Pancreas (tissue), 10 donors: ENCODE data around the gene IL12RB2. TPM values are rescaled to one million over a fixed set of nuclear protein-coding genes. Genes with fewer than 3 reads are reported as not detected.

ENCODE experiments used
- ATAC-seq, 4 donors: fragments of 200-7000 bp; cut with Tn5 transposase; one replicate each; pipeline versions ENCODE4 v1.8.0 to v1.9.1; 2020; ENCODE audit warnings: mild to moderate bottlenecking in 4 of 4, moderate library complexity in 4 of 4
- DNase-seq, 6 donors: peaks; one replicate each; pipeline ENCODE4 v3.0.0-alpha.2; 2020
- FAIRE-seq: peaks from 2 replicates; lab custom pipeline; 2012; peaks lifted over from hg19 to GRCh38; lab: Jason Lieb, UNC
- H3K27ac ChIP-seq, 4 donors: fragments of 200-600 bp; sonication (generic); 1 replicate in 3 of 4; 2 replicates in 1 of 4; pipeline versions ENCODE4 v1.5.0 to v1.8.0; 2020
- H3K27me3 ChIP-seq, 4 donors: fragments of 200-600 bp; one replicate each; pipeline ENCODE4 v1.8.0; 2021
- H3K36me3 ChIP-seq, 3 donors: fragments of 200-600 bp; sonication (generic) in 1 of 3; one replicate each; pipeline versions ENCODE4 v1.5.0 to v1.8.0; 2020 to 2021
- H3K4me1 ChIP-seq, 3 donors: fragments of 200-600 bp; one replicate each; pipeline ENCODE4 v1.8.0; 2021
- H3K4me3 ChIP-seq, 4 donors: fragments of 200-600 bp; sonication (generic) in 2 of 4; one replicate each; pipeline versions ENCODE4 v1.5.0 to v1.8.0; 2020 to 2021
- H3K9me3 ChIP-seq, 4 donors: fragments of 200-600 bp; one replicate each; pipeline ENCODE4 v1.8.0; 2021
- WGBS, 2 donors: extraction: QIAGEN DNeasy Blood & Tissue Kit; methylation state at CpG; one replicate each; pipeline ENCODE4 v1.1.7; 2013; 5-methylcytosine and 5-hydroxymethylcytosine counted together
- intact Hi-C, 3 donors: fragments of 100-400 bp; cut with DNase I; formaldehyde crosslinking; loops; one replicate each; pipeline versions ENCODE4 v1.11.1 to v1.14.2; 2022
- polyA plus RNA-seq, 2 donors: library from polyadenylated mRNA; stranded (reverse); fragments of 200-250 nt; gene quantifications; one replicate each; pipeline ENCODE4 v1.2.3, GENCODE V29; 2013
- total RNA-seq, 6 donors: library from RNA; stranded (reverse); fragmentation: NEBNext Ultra II Directional in 4 of 6; extraction: Animal tissue kit (Norgen Biotek cat#: 25700) in 4 of 6; gene quantifications; one replicate each; pipeline versions ENCODE4 v1.2.1 to v1.2.4, GENCODE V29; 2021 to 2023
- TF ChIP-seq, protein P1 (sequence below), 4 donors: fragments of 200-600 bp; sonication (generic) in 3 of 4; IDR thresholded peaks; one replicate each; pipeline versions ENCODE4 v1.5.0 to v1.8.0; 2021; ENCODE audit warnings: antibody characterized with exemption in 4 of 4
- donor health status: healthy with polysubstance abuse.
- donor health status: DM: no; HTN: no; CAD: no; lungs with moderate emphysema.
- donor health status: DM: no; HTN: no; CAD: no.
- donor health status: control.
- donor health status: control.
- donor health status: Bipolar disorder and iron deficiency.
- donor health status: DM: yes; HTN: yes; CAD: no.
- donor health status: DM: no; HTN: no; CAD: no.
- donor health status: DM: no; HTN: no; CAD: no.
- donor health status: DM: yes; HTN: yes; CAD: no.

The IL12RB2 gene
- total and polyA plus RNA-seq, 8 donors = 0.65 to 5.0 (median 2.7) TPM

DNA sequence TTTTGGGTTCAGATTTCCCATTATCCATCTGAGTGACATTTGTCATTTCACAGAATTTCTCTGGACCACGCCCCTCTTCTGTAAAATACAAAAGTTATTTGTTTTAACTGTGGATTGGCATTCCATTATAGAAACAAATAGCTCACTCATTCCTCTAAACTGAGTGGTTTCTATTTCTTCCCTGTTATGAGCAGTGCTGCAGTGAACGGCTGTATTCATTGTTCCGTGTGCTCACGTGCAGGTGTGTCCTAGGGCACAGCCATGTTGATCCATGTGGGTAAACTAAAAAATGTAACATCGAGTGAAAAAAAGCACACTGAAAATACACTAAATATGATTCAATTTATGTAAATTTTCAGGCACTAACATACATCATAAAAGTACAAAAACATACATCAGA lies 27.0 kb upstream of the IL12RB2 start:
- Histone ChIP-seq H3K27ac (no peak overlapping the region), H3K36me3 (no peaks in the 10 kb centered on the region), H3K4me1 (peaks cover 0 to 9% (median 8%) of the 10 kb centered on the region in 3 donors), H3K4me3 (peak overlapping the region in 1 of 4 donors; percentile 3), H3K27me3 (no peaks in the 10 kb centered on the region), H3K9me3 (no peaks in the 10 kb centered on the region)
- ATAC-seq = peak; percentile 54 to 76 (median 67)
- TF ChIP-seq, protein P1, sequence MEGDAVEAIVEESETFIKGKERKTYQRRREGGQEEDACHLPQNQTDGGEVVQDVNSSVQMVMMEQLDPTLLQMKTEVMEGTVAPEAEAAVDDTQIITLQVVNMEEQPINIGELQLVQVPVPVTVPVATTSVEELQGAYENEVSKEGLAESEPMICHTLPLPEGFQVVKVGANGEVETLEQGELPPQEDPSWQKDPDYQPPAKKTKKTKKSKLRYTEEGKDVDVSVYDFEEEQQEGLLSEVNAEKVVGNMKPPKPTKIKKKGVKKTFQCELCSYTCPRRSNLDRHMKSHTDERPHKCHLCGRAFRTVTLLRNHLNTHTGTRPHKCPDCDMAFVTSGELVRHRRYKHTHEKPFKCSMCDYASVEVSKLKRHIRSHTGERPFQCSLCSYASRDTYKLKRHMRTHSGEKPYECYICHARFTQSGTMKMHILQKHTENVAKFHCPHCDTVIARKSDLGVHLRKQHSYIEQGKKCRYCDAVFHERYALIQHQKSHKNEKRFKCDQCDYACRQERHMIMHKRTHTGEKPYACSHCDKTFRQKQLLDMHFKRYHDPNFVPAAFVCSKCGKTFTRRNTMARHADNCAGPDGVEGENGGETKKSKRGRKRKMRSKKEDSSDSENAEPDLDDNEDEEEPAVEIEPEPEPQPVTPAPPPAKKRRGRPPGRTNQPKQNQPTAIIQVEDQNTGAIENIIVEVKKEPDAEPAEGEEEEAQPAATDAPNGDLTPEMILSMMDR (IDR thresholded peaks at IDR 0.05) = no peak
- no peak for FAIRE-seq
- no peak for DNase-seq
- intact Hi-C loops = no loop called here
- 21 to 25% methylated on average over 5 of the region's 5 CpGs for WGBS, 2 donors

DNA sequence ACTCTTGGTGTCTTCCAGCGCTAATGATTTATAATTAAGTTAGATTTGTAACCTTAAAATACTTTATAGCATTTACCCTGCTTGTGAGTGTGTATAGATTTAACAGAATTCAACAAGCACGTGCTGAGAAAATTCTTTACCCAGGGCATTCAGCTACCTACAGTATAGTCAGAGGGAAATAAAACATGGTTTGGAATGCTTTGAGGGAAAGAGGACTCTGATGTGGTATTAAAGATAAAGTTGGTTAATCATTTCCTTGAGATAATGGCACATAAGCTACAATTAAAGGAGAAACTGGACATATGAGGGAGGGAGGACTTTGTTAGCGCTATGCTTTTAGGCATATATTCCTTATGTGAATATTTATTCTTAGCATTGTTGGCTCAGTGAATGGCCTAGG lies 26.4 kb upstream of the IL12RB2 start:
- H3K4me3 ChIP-seq = peak overlapping the region in 1 of 4 donors; percentile 3
- TF ChIP-seq, protein P1 (IDR thresholded peaks at IDR 0.05) = no peak
- no peaks in the 10 kb centered on the region for H3K36me3 ChIP-seq
- H3K27ac ChIP-seq = no peak overlapping the region
- intact Hi-C loops = no loop called here
- no peaks in the 10 kb centered on the region for H3K9me3 ChIP-seq
- 20 to 23% methylated on average over 3 of the region's 3 CpGs for WGBS, 2 donors
- H3K4me1 ChIP-seq = peaks cover 0 to 9% (median 8%) of the 10 kb centered on the region in 3 donors
- no peak for FAIRE-seq
- no peaks in the 10 kb centered on the region for H3K27me3 ChIP-seq
- no peak for DNase-seq
- peak; percentile 77 to 96 (median 86) for ATAC-seq

DNA sequence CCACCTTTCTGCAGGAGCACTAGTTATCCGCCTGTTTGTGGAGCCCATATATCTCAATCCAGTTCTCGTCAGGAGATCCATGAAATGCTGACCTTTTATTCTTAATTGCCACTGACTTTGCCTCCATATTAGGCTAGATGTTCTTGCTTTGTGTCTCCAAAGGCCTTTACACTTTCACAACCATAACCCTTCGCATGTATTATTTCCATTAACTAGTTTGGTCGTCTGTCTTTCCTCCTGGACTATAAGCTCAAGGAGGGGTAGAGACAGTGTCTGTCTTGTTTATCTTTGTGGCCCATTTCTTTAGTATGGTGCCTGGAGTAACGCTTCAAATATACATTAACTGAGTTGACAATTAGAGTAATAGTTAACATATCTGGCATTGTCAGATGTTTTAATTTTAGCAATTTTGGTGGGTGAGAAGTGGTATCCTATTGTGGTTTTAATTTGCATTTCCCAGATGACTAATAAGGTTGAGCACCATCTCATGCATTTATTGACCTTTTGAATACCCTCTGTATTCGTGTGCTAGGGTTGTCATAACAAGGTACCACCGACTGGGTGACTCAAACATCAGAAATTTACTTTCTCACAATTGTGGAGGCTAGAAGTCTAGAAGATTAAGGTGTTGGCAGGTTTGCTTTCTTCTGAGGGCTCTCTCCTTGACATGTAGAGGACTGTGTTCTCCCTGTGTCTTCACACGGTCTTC lies 21.7 kb upstream of the IL12RB2 start:
- Histone ChIP-seq H3K4me1 (peaks cover 0 to 4% (median 2%) of the 10 kb centered on the region in 3 donors), H3K9me3 (no peaks in the 10 kb centered on the region), H3K27me3 (no peaks in the 10 kb centered on the region), H3K36me3 (no peaks in the 10 kb centered on the region), H3K4me3 (no peak overlapping the region), H3K27ac (no peak overlapping the region)
- 80 to 88% methylated on average over 8 of the region's 8 CpGs for WGBS, 2 donors
- ATAC-seq (no peak), DNase-seq (no peak), FAIRE-seq (no peak)
- TF ChIP-seq, protein P1 (IDR thresholded peaks at IDR 0.05) = no peak
- intact Hi-C loops = no loop called here

DNA sequence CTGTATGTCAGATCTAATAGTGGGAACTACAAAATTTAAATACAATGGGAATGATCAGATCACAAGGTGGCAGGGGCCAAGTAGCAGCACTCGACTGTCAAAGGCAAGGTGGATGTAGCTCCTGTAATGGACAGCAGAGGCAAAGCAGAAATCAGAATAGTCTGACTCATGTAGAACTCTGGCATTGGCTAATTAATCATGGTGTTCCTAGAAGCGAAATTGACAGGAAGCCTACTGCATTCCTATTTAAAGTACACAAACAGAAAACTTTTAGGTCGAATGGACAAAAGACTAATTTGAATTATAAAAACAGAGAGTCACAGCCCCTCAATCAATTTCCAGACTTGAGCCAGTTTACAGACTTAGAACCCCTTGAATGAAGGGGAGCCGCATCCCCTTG lies 17.4 kb upstream of the IL12RB2 start:
- TF ChIP-seq, protein P1 (IDR thresholded peaks at IDR 0.05) = no peak
- H3K4me3 ChIP-seq = no peak overlapping the region
- H3K36me3 ChIP-seq = no peaks in the 10 kb centered on the region
- intact Hi-C loops = no loop called here
- H3K27me3 ChIP-seq = no peaks in the 10 kb centered on the region
- DNase-seq (no peak), ATAC-seq (no peak), FAIRE-seq (no peak)
- 55 to 56% methylated on average over 4 of the region's 4 CpGs for WGBS, 2 donors
- H3K9me3 ChIP-seq = no peaks in the 10 kb centered on the region
- no peak overlapping the region for H3K27ac ChIP-seq
- H3K4me1 ChIP-seq = no peaks in the 10 kb centered on the region
